Activated CD4-positive, alpha-beta T cell treated with anti-CD3 and anti-CD28 coated beads, Interleukin-2, Interleukin-4, amounts not matched to agents 100 ng/mL and 50 ng/mL, durations not matched to agents 16 hours and 8 hours (primary cell): ENCODE results near the gene DCST2.

Experiments used
- DNase-seq: peaks from one replicate; pipeline ENCODE4 v3.0.0-alpha.2; 2020; ENCODE audit warnings: low spot score

Gene DCST2

GRCh38 chr1:155033524-155033923, at the start of gene DCST2, which contains the start of gene DCST1:
TSS of gene DCST2 (minus strand) at chr1:155033781. CDS start at chr1:155033701, 80 bp downstream.
TSS of gene DCST1 (plus strand) at chr1:155033824. CDS start at chr1:155034037, 213 bp downstream.
- DNase-seq, result no peak

GRCh38 chr1:155083052-155083541, 49.5 kb upstream of the DCST2 start:
- DNase-seq, result no peak

GRCh38 chr1:155082301-155083051, 48.9 kb upstream of the DCST2 start:
- DNase-seq, result no peak

- DNase-seq, result no peak
These were observed 48.1 kb upstream of the DCST2 start for GRCh38 chr1:155081472-155082300.

GRCh38 chr1:155080312-155081228, 47.0 kb upstream of the DCST2 start:
- no peak for DNase-seq

GRCh38 chr1:155079487-155080311, 46.1 kb upstream of the DCST2 start:
- no peak for DNase-seq

- DNase-seq, result no peak
These were observed 45.6 kb upstream of the DCST2 start for GRCh38 chr1:155079210-155079486.

GRCh38 chr1:155078469-155079209, 45.1 kb upstream of the DCST2 start, which contains the start of gene EFNA3:
TSS of gene EFNA3 (plus strand) at chr1:155078837. CDS start at chr1:155078942, 105 bp downstream.
- peak; percentile 56 for DNase-seq

GRCh38 chr1:155077758-155078445, 44.3 kb upstream of the DCST2 start:
- DNase-seq, result no peak

- no peak for DNase-seq
These were observed 43.8 kb upstream of the DCST2 start for GRCh38 chr1:155077346-155077745.

- DNase-seq, result no peak
These were observed 42.8 kb upstream of the DCST2 start for GRCh38 chr1:155076371-155076770.

GRCh38 chr1:155075535-155075934, 42.0 kb upstream of the DCST2 start:
- no peak for DNase-seq

- DNase-seq, result no peak
These were observed 40.0 kb upstream of the DCST2 start for GRCh38 chr1:155073377-155074242.

GRCh38 chr1:155072531-155073289, 39.1 kb upstream of the DCST2 start:
- no peak for DNase-seq

- no peak for DNase-seq
These were observed 38.1 kb upstream of the DCST2 start for GRCh38 chr1:155071701-155072100.

GRCh38 chr1:155070721-155071569, 37.4 kb upstream of the DCST2 start:
- DNase-seq, result peak; percentile 75

GRCh38 chr1:155070158-155070621, 36.6 kb upstream of the DCST2 start:
- DNase-seq, result no peak
